ENCODE measurements around the gene PRRT1B. TPM values are rescaled to one million over a fixed set of nuclear protein-coding genes. Genes with fewer than 3 reads are reported as not detected.

Gene PRRT1B
- total and polyA plus RNA-seq, 9 of the 15 experiments (the other 6 are each of a cell fraction or from before 2014, with no cell fraction given), result not detected

- Histone ChIP-seq H3K4me1 (replicated peaks in 1 of 2; ENCODE audit: control insufficient read depth in 2 of 2, insufficient read depth in 2 of 2, low read length in 2 of 2) (peaks cover 0 to 18% of the 10 kb centered on the region in 2 experiments; a peak in 2 of 5 replicates), H3K4me3 (no peak overlapping the region), H3K27ac (ENCODE audit: extremely low read depth, low read depth, low read length) (no peak overlapping the region), H3K4me2 (ENCODE audit: insufficient read depth, low read length) (no peak overlapping the region), H3K9me3 (replicated peaks; ENCODE audit: control insufficient read depth, insufficient read depth, low read depth, low read length) (no peaks in the 10 kb centered on the region), H3K9ac (ENCODE audit: insufficient read depth in 1 of 2, low read depth in 2 of 2, low read length in 2 of 2) (no peak overlapping the region), H2AFZ (ENCODE audit: low read depth, low read length) (no peak overlapping the region), H3K79me2 (ENCODE audit: control insufficient read depth, insufficient read depth, low read length) (no peaks in the 10 kb centered on the region), H3K36me3 (ENCODE audit: control insufficient read depth, insufficient read depth, low read length) (no peaks in the 10 kb centered on the region), H4K20me1 (replicated peaks; ENCODE audit: control insufficient read depth, insufficient read depth, low read length) (no peaks in the 10 kb centered on the region), H3K27me3 (ENCODE audit: control insufficient read depth in 2 of 2, insufficient read depth in 2 of 2, low read length in 2 of 2) (no peaks in the 10 kb centered on the region; a peak in 1 of 5 replicates), H3K9me1 (ENCODE audit: control insufficient read depth, insufficient read depth, low read length) (no peaks in the 10 kb centered on the region)
- in situ Hi-C loops (cut with MboI), result no loop called here
- BruUV-seq (replicated peaks), result no TSS peak
- WGBS (ENCODE audit: insufficient coverage, low coverage, missing lambda C conversion rate), result 0% methylated on average over 1 of the region's 1 CpG
- ChIA-PET CTCF (ENCODE audit: low intra/inter-chr PET ratio) (interaction anchor here (0.5 kb wide), 1 partner anchor 201 kb away, joined by 4 read pairs; no protein-coding TSS in a partner anchor), POLR2A (interaction anchor here (0.6 to 1.1 kb wide), 2 partner anchors 10 to 875 kb away, joined by 3 read pairs; no protein-coding TSS in a partner anchor)
- intact Hi-C loops (cut with micrococcal nuclease), result no loop called here
- no peak for ATAC-seq
- no peak for TF ChIP-seq ZC3H11A (IDR thresholded peaks at IDR 0.05; ENCODE audit: low read depth, low read length)
- TF ChIP-seq CCNT2 (IDR thresholded peaks at IDR 0.05; ENCODE audit: borderline replicate concordance, extremely low read depth, insufficient read length, low read depth, low read length), result no peak
- peak in 1 of 3 experiments; percentile 7; a peak in 1 of 6 replicates for TF ChIP-seq CTCF (IDR thresholded peaks at IDR 0.05 in 2 of 3, conservative IDR thresholded peaks at IDR 0.05 in 1 of 3; ENCODE audit: insufficient read depth in 2 of 3, low read depth in 1 of 3, low read length in 3 of 3)
- TF ChIP-seq, protein P1, sequence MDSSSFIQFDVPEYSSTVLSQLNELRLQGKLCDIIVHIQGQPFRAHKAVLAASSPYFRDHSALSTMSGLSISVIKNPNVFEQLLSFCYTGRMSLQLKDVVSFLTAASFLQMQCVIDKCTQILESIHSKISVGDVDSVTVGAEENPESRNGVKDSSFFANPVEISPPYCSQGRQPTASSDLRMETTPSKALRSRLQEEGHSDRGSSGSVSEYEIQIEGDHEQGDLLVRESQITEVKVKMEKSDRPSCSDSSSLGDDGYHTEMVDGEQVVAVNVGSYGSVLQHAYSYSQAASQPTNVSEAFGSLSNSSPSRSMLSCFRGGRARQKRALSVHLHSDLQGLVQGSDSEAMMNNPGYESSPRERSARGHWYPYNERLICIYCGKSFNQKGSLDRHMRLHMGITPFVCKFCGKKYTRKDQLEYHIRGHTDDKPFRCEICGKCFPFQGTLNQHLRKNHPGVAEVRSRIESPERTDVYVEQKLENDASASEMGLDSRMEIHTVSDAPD (CRISPR knock-in tag; IDR thresholded peaks at IDR 0.05), result no peak
- FAIRE-seq, result no peak
- DNase-seq (ENCODE audit: extremely low read depth in 1 of 4, low spot score in 3 of 4), result no peak
These were observed 14.2 kb downstream of the PRRT1B start for GRCh38 chr9:131559421-131560000.
